CD4-positive, alpha-beta T cell treated with Interleukin-17A for 4 hours (primary cell): ENCODE results near the gene RPS2.

Experiments used
- DNase-seq: peaks from one replicate; pipeline ENCODE4 v3.0.0-alpha.2; 2020; ENCODE audit warnings: mixed read lengths

Gene RPS2

GRCh38 chr16:1917665-1918350 lies 46.8 kb downstream of the RPS2 start:
- no peak for DNase-seq

- no peak for DNase-seq
Measured at GRCh38 chr16:1917056-1917664, 47.5 kb downstream of the RPS2 start.

GRCh38 chr16:1916640-1916990 lies 48.0 kb downstream of the RPS2 start:
- no peak for DNase-seq

GRCh38 chr16:1915732-1916639 lies 48.6 kb downstream of the RPS2 start:
- DNase-seq, result no peak

GRCh38 chr16:1914988-1915387 lies 49.6 kb downstream of the RPS2 start:
- DNase-seq, result no peak

- DNase-seq, result no peak
Measured at GRCh38 chr16:1914084-1914608, 50.5 kb downstream of the RPS2 start.

- no peak for DNase-seq
Measured at GRCh38 chr16:1913327-1914083, 51.1 kb downstream of the RPS2 start.

- DNase-seq, result no peak
Measured at GRCh38 chr16:1912215-1912543, 52.4 kb downstream of the RPS2 start.
